Cortex of kidney (tissue), 1 donor: ENCODE results near the gene RAB1B.
"Not testable (repeated sequence)": the region's sequence is repeated elsewhere in the genome, so short reads cannot be mapped to it uniquely, and the experiment has no call there.

Source experiments
- DNase-seq: peaks from one replicate; lab custom pipeline; 2025; lab: John Stamatoyannopoulos, UW

RAB1B gene

GRCh38 chr11:66239998-66240780, 28.2 kb upstream of the RAB1B start:
- no peak for DNase-seq

GRCh38 chr11:66240781-66241136, 27.7 kb upstream of the RAB1B start:
- DNase-seq, result no peak

- DNase-seq, result no peak
These were observed 26.2 kb upstream of the RAB1B start for GRCh38 chr11:66242095-66242765.

- DNase-seq, result no peak
These were observed 24.5 kb upstream of the RAB1B start for GRCh38 chr11:66243782-66244535.

- no peak for DNase-seq
These were observed 21.1 kb upstream of the RAB1B start for GRCh38 chr11:66247295-66247694.

GRCh38 chr11:66247801-66248200, 20.6 kb upstream of the RAB1B start:
- no peak for DNase-seq

- DNase-seq, result no peak
These were observed 19.5 kb upstream of the RAB1B start for GRCh38 chr11:66248903-66249302.

GRCh38 chr11:66251809-66252208, 16.6 kb upstream of the RAB1B start:
- DNase-seq, result no peak

GRCh38 chr11:66253081-66253480, 15.4 kb upstream of the RAB1B start:
- not testable (repeated sequence) for DNase-seq

- DNase-seq, result no peak
These were observed 10.0 kb upstream of the RAB1B start for GRCh38 chr11:66258473-66258893.

- no peak for DNase-seq
These were observed 9.2 kb upstream of the RAB1B start for GRCh38 chr11:66259225-66259624.

- no peak for DNase-seq
These were observed 8.5 kb upstream of the RAB1B start for GRCh38 chr11:66259956-66260355.

- DNase-seq, result no peak
These were observed 6.9 kb upstream of the RAB1B start for GRCh38 chr11:66261578-66261977.

GRCh38 chr11:66262191-66262590, 6.2 kb upstream of the RAB1B start:
- no peak for DNase-seq

- DNase-seq, result no peak
These were observed 5.7 kb upstream of the RAB1B start for GRCh38 chr11:66262696-66263095.

- DNase-seq, result no peak
These were observed 5.2 kb upstream of the RAB1B start for GRCh38 chr11:66263231-66263630.

- DNase-seq, result no peak
These were observed 4.7 kb upstream of the RAB1B start for GRCh38 chr11:66263785-66264184.

- no peak for DNase-seq
These were observed 4.1 kb upstream of the RAB1B start for GRCh38 chr11:66264383-66264782.

- no peak for DNase-seq
These were observed 3.5 kb upstream of the RAB1B start for GRCh38 chr11:66264914-66265313.

GRCh38 chr11:66265531-66266377, 2.7 kb upstream of the RAB1B start:
- DNase-seq, result no peak

- no peak for DNase-seq
These were observed 1.9 kb upstream of the RAB1B start for GRCh38 chr11:66266378-66267038.

GRCh38 chr11:66267039-66267378, 1.4 kb upstream of the RAB1B start:
- DNase-seq, result no peak
